SK-N-SH treated with all-trans-retinoic acid at 6 μM for 48 hours (cell line): ENCODE results near the gene RAPGEF4.

Experiments used
- ATAC-seq: fragments of 200-7000 bp; cut with Tn5 transposase; 3 replicates; pipeline ENCODE4 v1.9.1; 2020; ENCODE audit warnings: mild to moderate bottlenecking, moderate library complexity
- ARNTL ChIP-seq: fragments of 450-650 bp; formaldehyde crosslinking; IDR thresholded peaks from 2 replicates; pipeline ENCODE4 v1.5.0; 2020; ENCODE audit warnings: low read depth, mild to moderate bottlenecking, moderate library complexity, borderline replicate concordance
- BACH2 ChIP-seq: fragments of 250-450 bp; sonication (Bioruptor Pico); IDR thresholded peaks from 2 replicates; pipeline ENCODE4 v1.9.0; 2021; ENCODE audit warnings: mild to moderate bottlenecking, borderline replicate concordance
- CREB5 ChIP-seq: fragments of 250-450 bp; sonication (Bioruptor Pico); IDR thresholded peaks from 2 replicates; pipeline ENCODE4 v1.5.1; 2020; ENCODE audit warnings: low read depth, mild to moderate bottlenecking, moderate library complexity
- CSDC2 ChIP-seq: fragments of 250-450 bp; sonication (Bioruptor Pico); IDR thresholded peaks from 2 replicates; pipeline ENCODE4 v1.5.0; 2020; ENCODE audit warnings: mild to moderate bottlenecking, moderate library complexity
- GLIS3 ChIP-seq: fragments of 250-450 bp; sonication (Bioruptor Pico); IDR thresholded peaks from 2 replicates; pipeline ENCODE4 v1.5.0; 2020; ENCODE audit warnings: mild to moderate bottlenecking, moderate library complexity
- ISL1 ChIP-seq: fragments of 250-450 bp; sonication (Bioruptor Pico); IDR thresholded peaks from 2 replicates; pipeline ENCODE4 v2.1.2; 2022; ENCODE audit warnings: mild to moderate bottlenecking, moderate library complexity
- OSR1 ChIP-seq: fragments of 250-450 bp; sonication (Bioruptor Pico); IDR thresholded peaks from 2 replicates; pipeline ENCODE4 v1.8.0; 2022; ENCODE audit warnings: moderate library complexity, mild to moderate bottlenecking, inconsistent platforms
- POU6F1 ChIP-seq: fragments of 250-450 bp; sonication (Bioruptor Pico); IDR thresholded peaks from 2 replicates; pipeline ENCODE4 v1.8.0; 2021; ENCODE audit warnings: low read depth, mild to moderate bottlenecking, moderate library complexity, borderline replicate concordance
- PPARA ChIP-seq: fragments of 250-450 bp; sonication (Bioruptor Pico); IDR thresholded peaks from 2 replicates; pipeline ENCODE4 v1.5.0; 2020; ENCODE audit warnings: mild to moderate bottlenecking, borderline replicate concordance
- RARB ChIP-seq: fragments of 250-450 bp; sonication (Bioruptor Pico); IDR thresholded peaks from 2 replicates; pipeline ENCODE4 v1.8.0; 2021; ENCODE audit warnings: mild to moderate bottlenecking, moderate library complexity
- SNAI2 ChIP-seq: fragments of 250-450 bp; sonication (Bioruptor Pico); IDR thresholded peaks from 2 replicates; pipeline ENCODE4 v1.5.0; 2020; ENCODE audit warnings: mild to moderate bottlenecking, moderate library complexity
- TCF4 ChIP-seq: fragments of 250-450 bp; sonication (Bioruptor Pico); IDR thresholded peaks from 2 replicates; pipeline ENCODE4 v1.8.0; 2021; ENCODE audit warnings: mild to moderate bottlenecking, moderate library complexity, borderline replicate concordance
- TOX ChIP-seq: fragments of 250-450 bp; sonication (Bioruptor Pico); IDR thresholded peaks from 2 replicates; pipeline ENCODE4 v1.8.0; 2021; ENCODE audit warnings: mild to moderate bottlenecking, moderate library complexity, borderline replicate concordance
- ZC3H10 ChIP-seq: fragments of 250-450 bp; sonication (Bioruptor Pico); IDR thresholded peaks from 2 replicates; pipeline ENCODE4 v1.5.1; 2021; ENCODE audit warnings: mild to moderate bottlenecking, moderate library complexity
- ZFP3 ChIP-seq: fragments of 250-450 bp; sonication (Bioruptor Pico); IDR thresholded peaks from 2 replicates; pipeline ENCODE4 v1.5.0; 2020; ENCODE audit warnings: mild to moderate bottlenecking, moderate library complexity
- ZNF70 ChIP-seq: fragments of 450-650 bp; formaldehyde crosslinking; IDR thresholded peaks from 2 replicates; pipeline ENCODE4 v1.5.0; 2020; ENCODE audit warnings: mild to moderate bottlenecking, moderate library complexity

RAPGEF4 gene

GRCh38 chr2:172925600-172925999 lies 190.0 kb downstream of the RAPGEF4 start:
- TF ChIP-seq TCF4 (CRISPR knock-in tag) (no peak), BACH2 (CRISPR knock-in tag) (no peak), RARB (CRISPR knock-in tag) (no peak), OSR1 (no peak), ISL1 (CRISPR knock-in tag) (no peak), POU6F1 (CRISPR knock-in tag) (no peak)
- no peak for ATAC-seq

- TF ChIP-seq PPARA (CRISPR knock-in tag) (no peak), ISL1 (CRISPR knock-in tag) (0 out of 2 replicates have a peak, but pooled peaks have one; percentile 16)
These were observed 191.4 kb downstream of the RAPGEF4 start for GRCh38 chr2:172926785-172927640.

GRCh38 chr2:172927641-172928357 lies 192.2 kb downstream of the RAPGEF4 start:
- ATAC-seq, result no peak
- TF ChIP-seq SNAI2 (CRISPR knock-in tag) (0 out of 2 replicates have a peak, but pooled peaks have one; percentile 7), TOX (no peak), ISL1 (CRISPR knock-in tag) (peak; percentile 23; the same call in 1 of the 2 replicates)

More at GRCh38 chr2:172926785-172927640, 191.4 kb downstream of the RAPGEF4 start:
- ATAC-seq, result no peak

- no peak for TF ChIP-seq TOX
- TF ChIP-seq SNAI2 (CRISPR knock-in tag), result 0 out of 2 replicates have a peak, but pooled peaks have one; percentile 19
- TF ChIP-seq ZC3H10 (CRISPR knock-in tag), result no peak
- TF ChIP-seq CREB5 (CRISPR knock-in tag), result peak; percentile 12; the same call in 1 of the 2 replicates
- no peak for TF ChIP-seq GLIS3
- no peak for TF ChIP-seq BACH2 (CRISPR knock-in tag)
- 0 out of 2 replicates have a peak, but pooled peaks have one; percentile 6 for TF ChIP-seq ISL1 (CRISPR knock-in tag)
- TF ChIP-seq CSDC2 (CRISPR knock-in tag), result no peak
- ATAC-seq, result no peak
These were observed 193.1 kb downstream of the RAPGEF4 start for GRCh38 chr2:172928756-172929155.

- TF ChIP-seq ZNF70 (CRISPR knock-in tag), result no peak
- TF ChIP-seq TOX, result no peak
These were observed 194.0 kb downstream of the RAPGEF4 start for GRCh38 chr2:172929644-172930043.

GRCh38 chr2:172930871-172931255 lies 195.2 kb downstream of the RAPGEF4 start:
- TF ChIP-seq OSR1 (no peak), ARNTL (CRISPR knock-in tag) (no peak), PPARA (CRISPR knock-in tag) (no peak), ZC3H10 (CRISPR knock-in tag) (no peak), GLIS3 (no peak), ZFP3 (CRISPR knock-in tag) (no peak), ZNF70 (CRISPR knock-in tag) (no peak), TCF4 (CRISPR knock-in tag) (no peak), CREB5 (CRISPR knock-in tag) (no peak), TOX (no peak)
- peak; percentile 10; the same call in 2 of the 3 replicates for ATAC-seq

More at GRCh38 chr2:172929644-172930043, 194.0 kb downstream of the RAPGEF4 start:
- ATAC-seq, result no peak
